ENCODE measurements around the gene PGAM5.
"Not testable (repeated sequence)": the region's sequence is repeated elsewhere in the genome, so short reads cannot be mapped to it uniquely, and the experiment has no call there.

The PGAM5 gene

DNA sequence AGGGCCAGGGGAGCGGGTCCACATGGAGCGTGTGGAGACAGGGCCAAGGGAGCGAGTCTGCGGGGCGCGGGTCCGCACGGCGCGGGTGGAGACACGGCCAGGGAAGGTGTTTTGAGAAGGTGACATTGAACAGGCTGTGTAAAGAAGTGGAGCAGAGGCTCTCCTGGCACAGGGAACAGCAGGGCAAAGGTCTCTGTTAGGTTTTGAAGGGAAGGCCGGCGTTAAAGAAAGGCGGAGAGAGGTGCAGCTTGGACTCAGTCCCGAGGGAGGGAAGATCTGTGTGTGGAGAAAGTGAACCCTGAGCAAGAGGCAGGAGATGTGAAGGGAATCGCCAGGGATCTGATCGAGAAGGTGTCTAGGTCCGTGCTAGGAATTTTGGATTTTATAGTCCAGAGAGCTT, 21.4 kb upstream of the PGAM5 start:
- no peak for DNase-seq

DNA sequence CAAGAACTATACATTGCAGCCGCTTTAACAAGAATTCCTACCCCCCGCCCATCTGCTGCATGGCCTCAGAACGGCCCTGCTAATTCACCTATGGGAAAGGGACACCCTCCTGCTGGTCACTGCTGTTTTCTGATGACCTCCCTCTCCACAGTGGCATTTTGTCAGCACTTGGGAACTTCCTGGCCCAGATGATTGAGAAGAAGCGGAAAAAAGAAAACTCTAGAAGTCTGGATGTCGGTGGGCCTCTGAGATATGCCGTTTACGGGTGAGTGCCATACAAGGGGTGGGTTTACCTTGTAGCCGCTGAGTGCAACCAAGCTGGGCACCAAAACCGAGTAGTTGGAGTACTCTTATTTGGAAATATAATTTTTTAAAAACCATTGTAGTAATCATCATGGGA, 20.5 kb upstream of the PGAM5 start:
- DNase-seq: no peak

DNA sequence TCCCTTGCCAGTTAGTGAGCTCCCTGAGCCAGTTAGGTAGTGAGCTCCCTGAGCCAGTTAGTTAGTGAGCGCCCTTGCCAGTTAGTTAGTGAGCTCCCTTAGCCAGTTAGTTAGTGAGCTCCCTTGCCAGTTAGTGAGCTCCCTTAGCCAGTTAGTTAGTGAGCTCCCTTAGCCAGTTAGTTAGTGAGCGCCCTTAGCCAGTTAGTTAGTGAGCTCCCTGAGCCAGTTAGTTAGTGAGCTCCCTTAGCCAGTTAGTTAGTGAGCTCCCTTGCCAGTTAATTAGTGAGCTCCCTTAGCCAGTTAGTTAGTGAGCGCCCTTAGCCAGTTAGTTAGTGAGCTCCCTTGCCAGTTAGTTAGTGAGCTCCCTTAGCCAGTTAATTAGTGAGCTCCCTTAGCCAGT, 18.6 kb upstream of the PGAM5 start:
- DNase-seq: not testable (repeated sequence)

GRCh38 chr12:132694888-132695287, 15.8 kb upstream of the PGAM5 start:
- DNase-seq: not testable (repeated sequence)

GRCh38 chr12:132695431-132695830, 15.2 kb upstream of the PGAM5 start:
- DNase-seq: no peak

DNA sequence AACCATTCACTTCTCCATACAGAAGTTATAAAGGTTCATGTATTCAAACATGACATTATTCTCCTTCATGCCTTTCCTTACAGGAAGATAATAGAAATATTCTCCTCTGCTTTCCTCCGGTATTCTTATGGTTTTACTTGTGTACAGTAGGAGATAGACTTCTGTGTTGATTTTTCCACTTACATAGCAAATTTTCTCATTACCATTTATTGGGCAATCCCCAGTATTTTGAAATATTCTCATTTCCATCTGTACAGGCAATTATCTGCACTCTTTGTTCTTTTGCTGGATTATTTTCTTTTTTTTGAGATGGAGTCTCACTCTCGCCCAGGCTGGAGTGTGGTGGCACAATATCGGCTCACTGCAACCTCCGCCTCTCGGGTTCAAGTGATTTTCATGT, 12.3 kb upstream of the PGAM5 start:
- DNase-seq: no peak

GRCh38 chr12:132700212-132700822, 10.3 kb upstream of the PGAM5 start:
- no peak for DNase-seq

DNA sequence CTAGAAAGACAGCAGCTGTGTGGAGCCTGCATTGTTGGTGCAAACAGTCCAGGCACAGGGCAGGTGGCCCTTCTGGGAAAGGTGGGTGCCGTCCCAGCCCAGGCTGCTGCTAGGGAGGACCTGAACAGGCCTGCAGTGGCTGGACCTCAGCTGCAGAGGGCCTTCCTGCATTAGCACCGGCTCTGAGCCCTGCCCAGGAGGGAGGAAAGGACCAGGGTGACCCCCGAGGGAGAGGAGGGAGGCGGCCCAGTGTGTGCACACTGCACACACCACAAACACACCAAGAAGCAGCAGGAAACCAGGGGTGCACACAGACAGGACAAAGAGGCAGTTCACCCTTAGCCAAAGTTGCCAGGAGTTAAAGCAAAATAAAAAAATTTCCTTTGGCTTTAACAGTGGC, 8.0 kb upstream of the PGAM5 start:
- DNase-seq: no peak

DNA sequence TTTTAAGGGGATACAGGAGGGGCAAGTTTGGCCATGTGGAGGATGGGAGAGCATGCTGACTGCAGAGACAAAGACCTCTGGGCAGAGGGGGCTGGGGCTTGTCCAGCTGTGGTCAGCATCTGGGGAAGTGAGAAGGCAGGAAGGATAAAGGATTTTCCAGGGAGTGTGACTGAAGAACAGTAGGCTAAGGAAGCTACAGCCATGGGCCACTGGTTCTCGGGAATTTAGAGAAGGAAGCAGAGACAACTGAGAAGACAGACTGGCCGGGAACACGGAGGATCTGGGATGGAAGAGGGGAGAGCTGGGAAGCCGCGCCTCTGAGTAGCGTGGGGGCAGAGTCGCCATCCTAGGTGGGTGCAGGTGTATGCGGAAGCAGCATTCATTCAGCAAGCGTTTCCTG, 7.0 kb upstream of the PGAM5 start:
- DNase-seq: no peak

DNA sequence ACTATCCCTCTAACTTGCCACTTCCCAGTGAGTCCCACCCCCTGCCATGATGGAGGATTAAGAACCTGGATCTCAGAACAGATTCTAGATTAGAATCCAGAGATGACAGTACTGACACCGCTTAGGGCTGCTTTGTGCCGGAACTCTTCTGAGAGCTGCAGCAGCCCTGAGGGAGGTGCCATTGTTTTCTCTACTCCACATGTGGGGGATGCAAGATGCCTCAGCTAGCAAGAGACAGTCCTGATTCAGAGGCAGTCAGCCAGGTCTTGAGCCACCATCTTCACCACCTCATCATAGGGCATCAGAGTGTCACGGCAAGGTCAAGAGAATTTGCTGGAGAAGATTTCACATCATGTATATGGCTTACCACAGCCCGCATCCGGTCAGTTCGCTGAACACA, 3.4 kb upstream of the PGAM5 start:
- DNase-seq: no peak

DNA sequence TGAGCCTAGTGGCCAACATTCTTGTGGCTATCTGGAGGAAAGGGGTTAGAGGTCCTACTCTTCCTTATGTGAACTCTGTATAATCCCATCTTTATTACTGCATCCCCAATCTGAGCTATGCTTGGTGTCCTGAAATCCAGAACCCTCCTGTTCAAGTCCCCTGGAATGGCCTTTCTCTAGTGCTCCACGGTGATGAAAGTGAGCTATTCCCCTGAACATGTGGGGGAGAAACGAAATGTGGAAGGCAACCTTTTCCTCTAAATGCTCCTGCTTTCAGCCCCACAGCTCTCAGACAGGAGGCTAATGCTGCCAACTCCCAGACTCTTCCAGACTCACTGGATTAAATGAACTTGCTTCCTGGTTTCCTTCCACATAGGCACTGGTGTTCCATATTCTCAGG, 2.5 kb upstream of the PGAM5 start:
- DNase-seq: no peak

- DNase-seq: no peak
Observed at GRCh38 chr12:132710043-132710404, 618 bp upstream of the PGAM5 start.

GRCh38 chr12:132711080-132711843, 620 bp downstream of the PGAM5 start:
- peak in 1 of 2 experiments; percentile 7 for DNase-seq

DNA sequence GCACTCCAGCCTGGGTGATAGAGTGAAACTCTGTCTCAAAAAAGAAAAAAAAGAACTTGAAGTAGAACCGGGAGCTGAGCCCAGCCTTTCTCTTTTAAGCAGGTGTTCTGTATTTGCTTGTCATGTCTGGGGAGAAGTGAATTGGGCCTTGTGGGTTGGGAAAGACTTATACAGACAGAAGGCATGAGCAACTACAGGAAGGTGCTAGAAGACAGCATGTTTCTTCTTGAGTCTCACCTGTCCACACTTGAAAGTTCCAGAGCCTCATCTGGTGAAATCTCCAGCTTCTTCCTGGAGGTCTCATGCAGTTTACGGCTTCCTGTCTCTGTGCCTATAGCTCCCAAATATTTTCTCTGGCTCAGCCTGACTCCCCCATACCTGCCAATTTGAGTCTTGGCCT, 2.5 kb downstream of the PGAM5 start:
- no peak for DNase-seq

GRCh38 chr12:132715874-132716273, 5.2 kb downstream of the PGAM5 start:
- no peak for DNase-seq

- no peak for DNase-seq
Observed at GRCh38 chr12:132716356-132716755, 5.7 kb downstream of the PGAM5 start.

- DNase-seq: no peak
Observed at GRCh38 chr12:132717011-132717410, 6.4 kb downstream of the PGAM5 start.

DNA sequence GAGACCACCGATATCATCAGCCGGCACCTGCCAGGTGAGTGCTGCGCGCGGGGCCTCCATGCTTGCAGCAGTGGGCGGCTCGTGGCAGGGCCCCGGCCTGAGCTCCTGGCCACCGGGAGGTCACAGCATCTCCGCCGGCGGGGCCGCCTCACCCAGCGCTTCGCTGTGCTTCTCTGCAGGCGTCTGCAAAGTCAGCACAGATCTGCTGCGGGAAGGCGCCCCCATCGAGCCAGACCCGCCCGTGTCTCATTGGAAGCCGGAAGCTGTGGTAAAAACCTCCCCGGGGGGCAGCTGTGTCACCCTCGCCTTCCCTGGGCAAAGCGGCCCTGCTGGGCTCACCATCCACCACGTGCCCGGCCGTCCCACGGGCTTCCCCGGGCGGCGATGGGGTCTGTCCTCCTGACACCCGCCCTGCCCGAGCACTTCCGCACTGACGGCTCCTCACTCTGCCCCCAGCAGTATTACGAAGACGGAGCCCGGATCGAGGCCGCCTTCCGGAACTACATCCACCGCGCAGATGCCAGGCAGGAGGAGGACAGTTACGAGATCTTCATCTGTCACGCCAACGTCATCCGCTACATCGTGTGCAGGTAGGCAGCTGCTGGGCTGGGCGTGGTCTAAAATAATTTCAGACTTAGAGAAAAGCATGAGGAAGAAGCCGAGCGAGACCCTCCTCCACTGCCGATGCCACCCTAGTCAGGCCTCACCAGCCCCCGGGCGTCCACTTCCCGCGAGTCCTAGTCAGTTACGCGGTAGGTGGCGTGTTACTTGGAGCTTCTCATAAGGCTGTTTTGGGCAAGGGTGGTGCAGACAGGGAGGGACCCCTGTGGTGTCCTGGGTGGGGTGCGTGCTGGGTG, 7.1 kb downstream of the PGAM5 start:
- DNase-seq: no peak

DNA sequence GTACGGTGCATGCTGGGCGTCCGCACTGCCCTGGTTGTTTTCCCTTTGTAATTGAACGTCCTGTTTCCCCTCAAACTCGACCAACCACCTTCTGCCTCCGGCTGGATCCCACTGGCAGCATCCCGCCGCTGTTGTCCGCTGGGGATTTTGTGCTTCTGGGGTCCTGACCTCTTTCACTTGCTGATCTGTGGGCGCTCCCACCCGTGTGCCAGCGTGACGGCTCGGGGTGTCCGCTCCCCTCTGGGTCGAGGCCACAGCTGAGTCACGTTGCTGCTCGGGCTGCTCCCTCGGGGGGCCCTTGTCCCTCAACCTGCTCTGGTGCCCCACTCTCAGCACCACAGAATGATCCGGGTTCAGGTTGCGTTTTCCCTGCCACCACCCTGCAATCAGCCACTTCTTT, 8.0 kb downstream of the PGAM5 start:
- no peak for DNase-seq

- DNase-seq: no peak
Observed at GRCh38 chr12:132719141-132719953, 8.7 kb downstream of the PGAM5 start.

DNA sequence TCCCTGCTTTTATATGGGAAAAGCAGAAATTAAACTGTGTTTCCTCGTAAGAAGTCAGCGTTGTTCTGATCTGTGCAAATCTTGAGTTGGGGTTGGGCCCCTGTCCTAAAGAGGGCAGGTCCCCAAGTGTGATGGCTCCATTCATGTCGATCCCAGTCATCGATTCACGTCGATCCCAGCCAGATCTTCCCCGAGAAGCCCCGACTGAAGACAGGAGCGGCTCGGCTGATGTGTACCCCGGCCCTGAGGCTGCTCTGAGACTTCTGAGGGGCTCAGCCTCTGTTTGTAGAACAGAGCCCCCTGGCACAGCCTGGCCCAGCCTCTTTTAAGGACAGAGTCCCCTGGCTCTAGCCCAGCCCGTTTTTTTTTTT, 9.3 kb downstream of the PGAM5 start:
- DNase-seq: no peak

GRCh38 chr12:132720606-132721345, 10.1 kb downstream of the PGAM5 start:
- DNase-seq: no peak

Measured in activated CD4-positive, alpha-beta T cell treated with anti-CD3 and anti-CD28 coated beads, Interleukin-2, amount 50 U/mL, for 4 hours (primary cell).